Omental fat pad (tissue), 4 donors: ENCODE results near the gene ATP5F1E. TPM values are rescaled to one million over a fixed set of nuclear protein-coding genes. Genes with fewer than 3 reads are reported as not detected.

Experiments used
- ATAC-seq: fragments of 150-250 bp; one replicate; pipeline ENCODE4 v1.9.1; 2016; ENCODE audit warnings: mild to moderate bottlenecking, moderate library complexity; ENCODE audit not compliant: low FRiP score
- DNase-seq: peaks from one replicate; pipeline ENCODE4 v3.0.0-alpha.2; 2019; ENCODE audit warnings: low spot score
- total RNA-seq, 4 donors: library from RNA; depleted of rRNA; stranded (reverse); fragments of >200 nt; gene quantifications; one replicate each; pipeline ENCODE4 v1.1.0, GENCODE V29; 2016
- TF ChIP-seq, protein P1 (sequence below), 3 donors: fragments of 450-650 bp; IDR thresholded peaks; one replicate each; pipeline ENCODE4 v1.5.1; 2016 to 2017; ENCODE audit warnings: antibody characterized with exemption in 3 of 3, mild to moderate bottlenecking in 3 of 3, moderate library complexity in 2 of 3

The ATP5F1E gene
- total RNA-seq, 4 donors from 2014 or later, result 33.4 to 46.4 (median 37.5) TPM

GRCh38 chr20:58989196-58989595 is 42.9 kb downstream of the ATP5F1E start:
- ATAC-seq (no peak), DNase-seq (no peak)
- TF ChIP-seq, protein P1, sequence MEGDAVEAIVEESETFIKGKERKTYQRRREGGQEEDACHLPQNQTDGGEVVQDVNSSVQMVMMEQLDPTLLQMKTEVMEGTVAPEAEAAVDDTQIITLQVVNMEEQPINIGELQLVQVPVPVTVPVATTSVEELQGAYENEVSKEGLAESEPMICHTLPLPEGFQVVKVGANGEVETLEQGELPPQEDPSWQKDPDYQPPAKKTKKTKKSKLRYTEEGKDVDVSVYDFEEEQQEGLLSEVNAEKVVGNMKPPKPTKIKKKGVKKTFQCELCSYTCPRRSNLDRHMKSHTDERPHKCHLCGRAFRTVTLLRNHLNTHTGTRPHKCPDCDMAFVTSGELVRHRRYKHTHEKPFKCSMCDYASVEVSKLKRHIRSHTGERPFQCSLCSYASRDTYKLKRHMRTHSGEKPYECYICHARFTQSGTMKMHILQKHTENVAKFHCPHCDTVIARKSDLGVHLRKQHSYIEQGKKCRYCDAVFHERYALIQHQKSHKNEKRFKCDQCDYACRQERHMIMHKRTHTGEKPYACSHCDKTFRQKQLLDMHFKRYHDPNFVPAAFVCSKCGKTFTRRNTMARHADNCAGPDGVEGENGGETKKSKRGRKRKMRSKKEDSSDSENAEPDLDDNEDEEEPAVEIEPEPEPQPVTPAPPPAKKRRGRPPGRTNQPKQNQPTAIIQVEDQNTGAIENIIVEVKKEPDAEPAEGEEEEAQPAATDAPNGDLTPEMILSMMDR (IDR thresholded peaks at IDR 0.05), result no peak

DNA sequence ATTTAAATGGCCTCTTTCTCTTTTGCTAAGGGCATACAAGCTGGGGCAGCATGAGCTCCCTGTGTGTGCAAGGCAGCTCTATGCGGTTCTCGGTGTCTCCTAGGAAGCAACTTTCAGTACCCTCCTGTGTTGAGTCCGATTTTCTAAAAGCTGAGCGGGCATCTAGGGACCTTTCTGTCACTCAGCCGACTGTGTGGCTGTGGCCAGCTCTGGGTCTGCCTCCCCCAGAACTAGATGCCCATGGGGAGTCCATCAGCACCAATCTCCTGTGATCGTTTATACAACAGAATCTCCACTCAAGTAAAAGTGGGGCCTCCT is 43.6 kb downstream of the ATP5F1E start:
- TF ChIP-seq, protein P1 (IDR thresholded peaks at IDR 0.05), result no peak

GRCh38 chr20:58987790-58988564 is 44.2 kb downstream of the ATP5F1E start:
- DNase-seq (no peak), ATAC-seq (no peak)
- TF ChIP-seq, protein P1 (IDR thresholded peaks at IDR 0.05), result no peak

More for the DNA sequence above, 43.6 kb downstream of the ATP5F1E start:
- DNase-seq (no peak), ATAC-seq (no peak)

DNA sequence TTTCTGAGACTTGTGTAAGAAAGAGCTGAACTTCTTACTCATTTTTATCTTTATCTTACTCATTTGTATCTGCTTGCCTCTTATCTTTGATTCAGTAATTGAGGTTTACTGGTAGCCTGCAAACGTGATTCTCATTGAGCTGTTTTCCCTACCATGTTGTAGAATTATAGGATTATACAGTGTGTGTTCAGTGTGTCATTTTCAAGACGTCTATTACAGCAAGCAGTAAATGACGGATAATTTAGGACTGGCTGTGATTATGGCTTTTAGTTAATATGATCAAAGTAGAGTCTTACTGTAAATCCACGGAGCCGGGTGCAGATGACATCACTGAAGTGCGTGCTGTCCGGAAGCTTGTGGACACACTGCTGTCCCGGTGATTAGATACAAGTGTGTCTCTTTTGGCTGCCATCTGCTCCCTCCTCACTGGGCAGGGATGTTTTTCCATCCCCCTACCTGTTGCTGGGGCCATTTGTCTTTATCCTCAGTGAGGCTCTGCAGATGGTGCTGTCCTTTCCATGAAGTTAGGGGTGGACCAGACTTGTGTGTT is 45.1 kb downstream of the ATP5F1E start:
- TF ChIP-seq, protein P1 (IDR thresholded peaks at IDR 0.05), result no peak
- ATAC-seq (no peak), DNase-seq (no peak)

DNA sequence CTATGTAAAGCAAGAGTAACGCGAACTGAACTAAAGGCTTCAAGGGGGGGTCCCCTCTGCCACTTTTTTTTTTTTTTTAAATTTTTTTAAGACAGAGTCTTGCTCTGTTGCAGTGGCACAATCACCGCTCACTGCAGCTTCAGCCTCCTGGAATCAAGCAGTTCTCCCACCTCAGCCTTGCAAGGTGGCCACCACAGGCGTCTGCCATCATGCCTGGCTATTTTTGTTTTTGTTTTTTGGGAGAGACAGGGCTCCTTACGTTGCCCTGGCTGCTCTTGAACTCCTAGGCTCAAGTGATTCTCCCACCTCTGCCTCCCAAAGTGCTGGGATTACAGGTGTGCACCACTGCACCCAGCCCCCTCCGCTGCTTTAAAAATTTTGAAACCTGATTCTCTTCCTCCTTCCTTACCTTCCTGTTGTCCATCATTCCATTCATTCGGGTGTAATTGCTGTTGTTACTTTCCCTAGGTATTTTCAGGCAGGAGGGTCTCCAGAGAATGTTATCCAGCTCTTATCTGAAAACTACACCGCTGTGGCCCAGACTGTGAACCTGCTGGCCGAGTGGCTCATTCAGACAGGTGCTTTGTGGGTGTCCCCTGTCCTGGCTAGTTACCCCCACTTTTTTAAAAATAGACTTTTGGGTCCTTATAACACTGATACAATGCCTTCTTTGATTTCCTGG is 45.7 kb downstream of the ATP5F1E start:
- ATAC-seq (no peak), DNase-seq (no peak)
- TF ChIP-seq, protein P1 (IDR thresholded peaks at IDR 0.05), result no peak

GRCh38 chr20:58985656-58986055 is 46.5 kb downstream of the ATP5F1E start:
- no peak for DNase-seq
- TF ChIP-seq, protein P1 (IDR thresholded peaks at IDR 0.05), result no peak
- no peak for ATAC-seq
